K562 (cell line): ENCODE results near the gene DPY19L1. TPM values are rescaled to one million over a fixed set of nuclear protein-coding genes. Genes with fewer than 3 reads are reported as not detected.
"Not testable (repeated sequence)": the region's sequence is repeated elsewhere in the genome, so short reads cannot be mapped to it uniquely, and the experiment has no call there.

Source experiments
- ATAC-seq: fragments of 200-7000 bp; cut with Tn5 transposase; 3 replicates; pipeline ENCODE4 v1.9.1; 2020; ENCODE audit warnings: moderate library complexity
- BruUV-seq: library from RNA; stranded (reverse); fragments of 400-500 nt; replicated peaks from 2 replicates; lab custom pipeline; 2021; lab: Mats Ljungman, UMichigan
- CTCF ChIA-PET: fragments of 300-600 bp; formaldehyde crosslinking; extraction: SDS; loops from one replicate; lab custom pipeline; 2021; ENCODE audit warnings: low intra/inter-chr PET ratio; lab: Yijun Ruan, JAX
- POLR2A ChIA-PET: fragments of 300-600, 350-650 bp; sonication (Branson Sonifier 250); formaldehyde crosslinking; extraction: SDS; loops from one replicate; lab custom pipeline; 2021; ENCODE audit warnings: antibody characterized with exemption, inconsistent platforms; lab: Yijun Ruan, JAX
- DNase-seq, 4 experiments: peaks; one replicate each; pipeline versions ENCODE4 v3.0.0 to v3.0.0-alpha.2; 2011 to 2018; ENCODE audit warnings: low spot score in 3 of 4, mixed read lengths in 3 of 4; ENCODE audit errors: extremely low read depth in 1 of 4
- FAIRE-seq: peaks from 2 replicates; lab custom pipeline; 2011; peaks lifted over from hg19 to GRCh38; lab: Jason Lieb, UNC
- H2AFZ ChIP-seq: 2 replicates; pipeline ENCODE4 v1.6.0; 2011; ENCODE audit warnings: low read depth, low read length, control low read depth, inconsistent platforms
- H3K27ac ChIP-seq: fragments of 200-600 bp; 3 replicates; pipeline ENCODE4 v1.8.0; 2011; ENCODE audit warnings: low read depth, mild to moderate bottlenecking, control low read depth, inconsistent platforms, low read length, moderate library complexity, mixed read lengths; ENCODE audit errors: extremely low read depth
- H3K27me3 ChIP-seq, 2 experiments: fragments of 300-600 bp in 1 of 2; 2 replicates in 1 of 2; 3 replicates in 1 of 2; pipeline versions ENCODE4 v1.6.0 to v1.8.0; 2011; ENCODE audit warnings: inconsistent platforms in 2 of 2, low read length in 2 of 2, mild to moderate bottlenecking in 1 of 2, mixed read lengths in 1 of 2, moderate library complexity in 1 of 2; ENCODE audit not compliant: control insufficient read depth in 2 of 2, insufficient read depth in 2 of 2
- H3K36me3 ChIP-seq: fragments of 300-600 bp; 3 replicates; pipeline ENCODE4 v1.8.0; 2011; ENCODE audit warnings: mild to moderate bottlenecking, low read length, inconsistent platforms; ENCODE audit not compliant: control insufficient read depth, insufficient read depth
- H3K4me1 ChIP-seq, 2 experiments: fragments of 200-600 bp in 1 of 2; replicated peaks in 1 of 2; 2 replicates in 1 of 2; 3 replicates in 1 of 2; pipeline versions ENCODE4 v1.5.1 to v1.8.0; 2011; ENCODE audit warnings: inconsistent platforms in 2 of 2, low read length in 2 of 2, mild to moderate bottlenecking in 1 of 2, mixed read lengths in 1 of 2, moderate library complexity in 1 of 2; ENCODE audit not compliant: control insufficient read depth in 2 of 2, insufficient read depth in 2 of 2
- H3K4me2 ChIP-seq: 2 replicates; pipeline ENCODE4 v1.6.1; 2011; ENCODE audit warnings: low read length, control low read depth, inconsistent platforms, mixed read lengths; ENCODE audit not compliant: insufficient read depth
- H3K4me3 ChIP-seq: fragments of 200-600 bp; sonication (generic), shearing (Covaris generic); 2 replicates; pipeline ENCODE4 v1.5.1; 2016; ENCODE audit warnings: control low read depth, inconsistent platforms
- H3K79me2 ChIP-seq: fragments of 200-600 bp; 3 replicates; pipeline ENCODE4 v1.8.0; 2011; ENCODE audit warnings: low read length, inconsistent platforms; ENCODE audit not compliant: control insufficient read depth, insufficient read depth
- H3K9ac ChIP-seq, 2 experiments: 2 replicates each; pipeline versions ENCODE4 v1.6.0 to v1.6.1; 2011; ENCODE audit warnings: low read depth in 2 of 2, low read length in 2 of 2, control low read depth in 1 of 2, inconsistent platforms in 1 of 2, mild to moderate bottlenecking in 1 of 2, mixed read lengths in 1 of 2; ENCODE audit not compliant: insufficient read depth in 1 of 2
- H3K9me1 ChIP-seq: one replicate; pipeline ENCODE4 v1.6.0; 2011; ENCODE audit warnings: inconsistent platforms, mild to moderate bottlenecking, low read length, moderate library complexity; ENCODE audit not compliant: control insufficient read depth, insufficient read depth
- H3K9me3 ChIP-seq: replicated peaks from 2 replicates; pipeline ENCODE4 v1.5.1; 2011; ENCODE audit warnings: low read depth, low read length, inconsistent platforms; ENCODE audit not compliant: control insufficient read depth, insufficient read depth
- H4K20me1 ChIP-seq: replicated peaks from 2 replicates; pipeline ENCODE4 v1.6.1; 2011; ENCODE audit warnings: low read length, inconsistent platforms, mixed read lengths; ENCODE audit not compliant: control insufficient read depth, insufficient read depth
- WGBS: fragments of 100-300 bp; shearing (Covaris generic); methylation state at CpG from one replicate; pipeline ENCODE4 v1.1.6; 2016; ENCODE audit warnings: low coverage, mixed read lengths; ENCODE audit not compliant: insufficient coverage; ENCODE audit errors: missing lambda C conversion rate; 5-methylcytosine and 5-hydroxymethylcytosine counted together
- in situ Hi-C: fragments of 300-500 bp; cut with MboI; formaldehyde crosslinking; loops from 4 replicates; pipeline ENCODE4 v1.15.0; 2018; ENCODE audit warnings: inconsistent platforms, mixed read lengths
- intact Hi-C: fragments of 100-400 bp; cut with micrococcal nuclease; formaldehyde crosslinking; loops from 2 replicates; pipeline ENCODE4 v1.14.2; 2022
- polyA plus RNA-seq, 8 experiments: library from polyadenylated mRNA; depleted of rRNA in 4 of 8; stranded (reverse) in 5 of 8; unstranded in 3 of 8; fragments of >200 nt; fragmentation: Nextera tagmentation in 2 of 8; fragmentation: Illumina TruSeq in 1 of 8; extraction: Ambion mirVana in 2 of 8; extraction: Trizol in 1 of 8; gene quantifications; 2 replicates each; pipeline versions ENCODE4 v1.2.1 to v1.2.3, GENCODE V29; 2011 to 2014; ENCODE audit warnings: inconsistent platforms in 1 of 8, missing spikeins in 1 of 8
- total RNA-seq, 7 experiments: library from RNA; depleted of rRNA in 6 of 7; stranded (reverse); fragments of >200 nt in 6 of 7; fragmentation: Illumina TruSeq in 2 of 7; extraction: Trizol in 2 of 7; gene quantifications; 2 replicates each; pipeline versions ENCODE4 v1.2.1 to v1.2.3, GENCODE V29; 2011 to 2021; ENCODE audit warnings: low replicate concordance in 1 of 7

DPY19L1 gene
- total and polyA plus RNA-seq, 9 of the 15 experiments (the other 6 are each of a cell fraction or from before 2014, with no cell fraction given), result 4.0 to 34.3 (median 22.1) TPM

DNA sequence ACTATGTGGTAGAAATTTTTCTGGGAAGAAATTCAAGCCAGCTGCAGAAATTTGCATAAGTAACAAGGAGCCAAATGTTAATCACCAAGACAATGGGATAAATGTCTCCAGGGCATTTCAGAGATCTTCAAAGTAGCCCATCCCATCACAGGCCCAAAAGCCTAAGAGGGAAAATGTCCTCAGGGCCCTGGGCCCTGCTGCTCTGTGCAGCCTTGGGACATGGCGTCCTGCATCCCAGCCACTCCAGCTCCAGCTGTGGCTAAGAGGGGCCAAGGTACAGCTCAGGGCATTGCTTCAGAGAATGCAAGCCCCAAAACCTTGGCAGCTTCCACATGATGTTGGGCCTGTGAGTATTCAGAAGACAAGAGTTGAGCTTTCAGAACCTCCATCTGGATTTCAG, 31.8 kb upstream of the DPY19L1 start:
- H3K79me2 ChIP-seq, H3K4me2 ChIP-seq, BruUV-seq, H3K4me1 ChIP-seq, H3K9me3 ChIP-seq, H3K27ac ChIP-seq, CTCF ChIA-PET, H2AFZ ChIP-seq, intact Hi-C loops, ATAC-seq, H3K4me3 ChIP-seq, H3K27me3 ChIP-seq, H4K20me1 ChIP-seq, H3K9me1 ChIP-seq, FAIRE-seq, DNase-seq, H3K9ac ChIP-seq, H3K36me3 ChIP-seq, POLR2A ChIA-PET: not testable (repeated sequence)
- in situ Hi-C loops, result loop anchor here (25.0 kb wide), 1 partner anchor 468 kb away; no protein-coding TSS in a partner anchor
- 0% methylated on average over 1 of the region's 1 CpG for WGBS

- BruUV-seq, DNase-seq: not testable (repeated sequence)
- 0% methylated on average over 2 of the region's 2 CpGs for WGBS
Measured at GRCh38 chr7:35065382-35065781, 28.1 kb upstream of the DPY19L1 start.

DNA sequence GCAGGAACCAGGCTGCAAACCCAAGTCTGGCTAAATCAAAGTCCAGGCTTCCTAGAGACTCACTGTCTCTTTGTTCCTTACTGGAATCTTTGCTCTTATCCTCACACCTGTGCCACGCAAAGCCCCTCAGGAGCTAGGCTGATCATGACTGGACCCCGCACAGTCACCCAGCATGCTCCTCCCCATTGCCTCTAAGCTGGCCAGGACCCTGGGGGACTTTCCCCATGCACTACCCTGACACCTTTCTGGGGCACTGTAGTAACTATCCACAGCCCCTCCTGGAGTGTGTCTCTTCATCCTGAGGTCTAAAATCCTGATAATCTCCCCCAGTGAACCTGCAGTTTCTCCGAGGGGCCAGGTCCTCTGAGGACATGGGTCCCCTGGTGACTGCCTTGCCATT, 21.3 kb upstream of the DPY19L1 start:
- H3K4me1 ChIP-seq, H3K27me3 ChIP-seq, H2AFZ ChIP-seq, H3K4me2 ChIP-seq, ATAC-seq, H3K79me2 ChIP-seq, BruUV-seq, CTCF ChIA-PET, POLR2A ChIA-PET, DNase-seq, H3K4me3 ChIP-seq, H3K9ac ChIP-seq, H3K9me1 ChIP-seq, H3K36me3 ChIP-seq, H3K27ac ChIP-seq, FAIRE-seq, H3K9me3 ChIP-seq, H4K20me1 ChIP-seq: not testable (repeated sequence)
- in situ Hi-C loops (loop anchor here (25.0 kb wide), 1 partner anchor 479 kb away; no protein-coding TSS in a partner anchor), intact Hi-C loops (loop anchor here (10.0 kb wide), 1 partner anchor 466 kb away; no protein-coding TSS in a partner anchor)
- WGBS, result 0% methylated on average over 3 of the region's 3 CpGs

More at GRCh38 chr7:35065382-35065781, 28.1 kb upstream of the DPY19L1 start:
- POLR2A ChIA-PET, FAIRE-seq, CTCF ChIA-PET, H3K4me1 ChIP-seq, H3K79me2 ChIP-seq, H3K9me3 ChIP-seq, H3K9ac ChIP-seq, H3K9me1 ChIP-seq, H4K20me1 ChIP-seq, H3K27me3 ChIP-seq, H3K36me3 ChIP-seq, H3K4me3 ChIP-seq, ATAC-seq, H3K4me2 ChIP-seq, H3K27ac ChIP-seq, H2AFZ ChIP-seq, intact Hi-C loops: not testable (repeated sequence)
- in situ Hi-C loops, result loop anchor here (25.0 kb wide), 1 partner anchor 472 kb away; no protein-coding TSS in a partner anchor
